ENCODE data around the gene ANGEL1. TPM values are rescaled to one million over a fixed set of nuclear protein-coding genes. Genes with fewer than 3 reads are reported as not detected.

The ANGEL1 gene
- total and polyA plus RNA-seq, 2 donors (not counting 1 experiment from before 2014, with no cell fraction given) = 13.1 to 27.3 TPM

DNA sequence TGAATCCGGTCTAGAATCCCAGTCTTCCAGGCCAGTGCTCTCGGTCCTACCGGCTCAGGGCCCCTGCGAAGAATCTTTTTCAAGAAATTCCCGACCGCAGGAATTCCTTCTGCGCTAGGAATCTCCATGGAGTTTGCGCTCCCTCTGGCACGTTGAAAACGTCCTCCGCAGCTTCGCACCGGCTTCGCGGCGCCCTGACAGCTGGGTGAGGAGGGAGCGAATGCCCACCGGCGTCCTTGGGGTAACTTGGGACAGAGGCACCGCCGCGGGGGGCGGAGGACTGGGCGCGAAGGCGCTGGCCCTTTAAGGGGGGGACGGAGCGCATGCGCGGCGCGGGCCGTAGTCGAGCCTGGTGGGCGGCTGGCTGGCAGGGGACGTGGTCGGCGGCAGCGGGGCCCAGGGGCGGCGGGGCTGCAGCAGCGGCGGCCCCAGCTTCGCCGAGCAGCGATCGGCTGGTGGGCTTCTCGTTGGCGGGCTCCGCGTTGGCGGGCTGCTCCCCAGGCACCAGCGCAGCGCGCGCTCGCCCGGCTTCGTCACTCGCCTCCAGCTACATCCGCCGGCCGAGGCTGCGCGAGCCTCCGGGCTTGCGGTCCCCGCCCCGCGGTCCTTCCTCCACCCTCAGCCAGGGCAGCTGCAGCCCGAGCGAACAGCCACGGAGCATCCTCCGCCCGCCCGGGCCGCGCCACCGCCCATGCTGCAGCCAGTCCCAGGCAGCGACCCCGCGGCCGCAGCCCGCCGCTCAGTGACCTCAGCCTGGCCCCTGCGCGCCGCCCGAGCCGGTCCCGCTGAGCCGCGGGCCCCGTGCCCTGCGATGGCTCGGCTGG, 51.3 kb downstream of the ANGEL1 start, which contains the start of gene VASH1:
TSS of gene VASH1 (plus strand) at position 333 of the 824 bp plus-strand sequence. CDS start 1,354 bp downstream, outside the sequence.
- Histone ChIP-seq H3K27ac (ENCODE audit: low read length in 2 of 2) (peak within 1 kb of the TSS in 1 of 2 donors; percentile 23), H4K20me1 (ENCODE audit: control insufficient read depth, insufficient read depth, low read length, poor library complexity, severe bottlenecking) (no peaks in the 10 kb centered on the region), H2AFZ (ENCODE audit: insufficient read depth, low read depth, low read length, poor library complexity, severe bottlenecking) (peak within 1 kb of the TSS; percentile 84), H3K4me2 (replicated peaks; ENCODE audit: low read depth, low read length, poor library complexity, severe bottlenecking) (peak within 1 kb of the TSS; percentile 95), H3K36me3 (replicated peaks in 1 of 2; ENCODE audit: control extremely low read depth in 1 of 2, control insufficient read depth in 1 of 2, extremely low read depth in 1 of 2, insufficient read depth in 2 of 2, low read length in 1 of 2) (no peaks in the 10 kb centered on the region), H3K9me3 (ENCODE audit: control extremely low read depth in 1 of 3, control insufficient read depth in 2 of 3, insufficient read depth in 1 of 3, low read length in 2 of 3) (no peaks in the 10 kb centered on the region), H3K4me3 (ENCODE audit: control extremely low read depth in 1 of 5, extremely low read depth in 1 of 5, insufficient read depth in 1 of 5, low read depth in 2 of 5, low read length in 4 of 5) (peak within 1 kb of the TSS; percentile 11 to 68 (median 52)), H3K79me2 (ENCODE audit: control insufficient read depth, insufficient read depth, low read length) (no peaks in the 10 kb centered on the region), H3K4me1 (ENCODE audit: control insufficient read depth in 2 of 2, insufficient read depth in 2 of 2, low read length in 2 of 2) (peaks cover 13 to 14% of the 10 kb centered on the region in 2 donors), H3K27me3 (replicated peaks in 1 of 4; ENCODE audit: control extremely low read depth in 1 of 4, control insufficient read depth in 3 of 4, insufficient read depth in 4 of 4, low read length in 3 of 4) (peaks cover 0 to 27% (median 11%) of the 10 kb centered on the region in 4 experiments), H3K9ac (ENCODE audit: low read length) (peak within 1 kb of the TSS; percentile 55)
- Mint-ChIP-seq H3K4me3 (peak within 1 kb of the TSS; percentile 85), H3K27me3 (peaks cover 37% of the 10 kb centered on the region), H3K4me1 (peaks cover 10% of the 10 kb centered on the region), H3K9me3 (ENCODE audit: insufficient read depth) (no peaks in the 10 kb centered on the region), H3K27ac (peak within 1 kb of the TSS; percentile 41)
- intact Hi-C loops (cut with micrococcal nuclease) = loop anchor here (5.0 kb wide), 1 partner anchor 51 kb away; the partner anchor contains the start of gene ANGEL1
- DNase-seq (peak; percentile 64), ATAC-seq (ENCODE audit: low read depth) (peak; percentile 87)
- WGBS (ENCODE audit: insufficient coverage) = 1% methylated on average over 96 of the region's 96 CpGs
- no peak for TF ChIP-seq EZH2 (IDR thresholded peaks at IDR 0.05; ENCODE audit: borderline replicate concordance, insufficient read depth, low read depth, low read length, poor library complexity, severe bottlenecking)
- TF ChIP-seq, protein P1, sequence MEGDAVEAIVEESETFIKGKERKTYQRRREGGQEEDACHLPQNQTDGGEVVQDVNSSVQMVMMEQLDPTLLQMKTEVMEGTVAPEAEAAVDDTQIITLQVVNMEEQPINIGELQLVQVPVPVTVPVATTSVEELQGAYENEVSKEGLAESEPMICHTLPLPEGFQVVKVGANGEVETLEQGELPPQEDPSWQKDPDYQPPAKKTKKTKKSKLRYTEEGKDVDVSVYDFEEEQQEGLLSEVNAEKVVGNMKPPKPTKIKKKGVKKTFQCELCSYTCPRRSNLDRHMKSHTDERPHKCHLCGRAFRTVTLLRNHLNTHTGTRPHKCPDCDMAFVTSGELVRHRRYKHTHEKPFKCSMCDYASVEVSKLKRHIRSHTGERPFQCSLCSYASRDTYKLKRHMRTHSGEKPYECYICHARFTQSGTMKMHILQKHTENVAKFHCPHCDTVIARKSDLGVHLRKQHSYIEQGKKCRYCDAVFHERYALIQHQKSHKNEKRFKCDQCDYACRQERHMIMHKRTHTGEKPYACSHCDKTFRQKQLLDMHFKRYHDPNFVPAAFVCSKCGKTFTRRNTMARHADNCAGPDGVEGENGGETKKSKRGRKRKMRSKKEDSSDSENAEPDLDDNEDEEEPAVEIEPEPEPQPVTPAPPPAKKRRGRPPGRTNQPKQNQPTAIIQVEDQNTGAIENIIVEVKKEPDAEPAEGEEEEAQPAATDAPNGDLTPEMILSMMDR (IDR thresholded peaks at IDR 0.05) = no peak
- CTCF ChIA-PET = interaction anchor here (1.8 kb wide), 1 partner anchor 24 kb away, joined by 4 read pairs; no protein-coding TSS in a partner anchor
- POLR2A ChIA-PET = no interaction called here

All from B cell (primary cell).